Upper lobe of left lung (tissue), 4 donors: Measurements from ENCODE around the gene CFAP119.

Source experiments
- EP300 ChIP-seq, 4 donors: sonication (generic); formaldehyde crosslinking; IDR thresholded peaks; one replicate each; pipeline ENCODE4 v1.5.1; 2017; ENCODE audit warnings: antibody characterized with exemption in 4 of 4, control low read depth in 2 of 4
- TF ChIP-seq, protein P1 (sequence below), 6 experiments: fragments of 450-650 bp in 4 of 6; fragments of 200-600 bp in 2 of 6; sonication (generic) in 2 of 6; IDR thresholded peaks; one replicate each; pipeline ENCODE4 v1.5.1; 2016 to 2019; ENCODE audit warnings: antibody characterized with exemption in 6 of 6

DNA sequence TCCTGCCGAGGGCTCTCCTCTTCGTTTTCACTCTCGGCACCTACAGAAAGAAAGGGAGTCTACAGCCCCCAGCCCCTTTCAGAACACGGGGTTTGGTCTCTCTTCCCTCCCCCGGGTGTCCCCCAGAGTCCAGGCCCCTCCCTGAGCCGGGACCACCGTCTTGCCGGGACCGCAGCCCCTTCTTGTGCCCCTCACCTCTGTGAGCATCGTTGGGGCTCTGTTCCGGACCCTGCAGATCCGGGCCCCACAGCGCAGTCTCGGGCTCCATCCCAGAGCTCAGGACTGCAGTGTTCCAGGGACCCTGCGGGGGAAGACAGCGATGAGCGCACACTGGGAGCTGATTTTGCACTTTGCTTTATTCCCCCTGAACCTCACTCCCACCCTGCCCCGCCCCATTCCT, 22.4 kb upstream of the CFAP119 start:
- TF ChIP-seq, protein P1, sequence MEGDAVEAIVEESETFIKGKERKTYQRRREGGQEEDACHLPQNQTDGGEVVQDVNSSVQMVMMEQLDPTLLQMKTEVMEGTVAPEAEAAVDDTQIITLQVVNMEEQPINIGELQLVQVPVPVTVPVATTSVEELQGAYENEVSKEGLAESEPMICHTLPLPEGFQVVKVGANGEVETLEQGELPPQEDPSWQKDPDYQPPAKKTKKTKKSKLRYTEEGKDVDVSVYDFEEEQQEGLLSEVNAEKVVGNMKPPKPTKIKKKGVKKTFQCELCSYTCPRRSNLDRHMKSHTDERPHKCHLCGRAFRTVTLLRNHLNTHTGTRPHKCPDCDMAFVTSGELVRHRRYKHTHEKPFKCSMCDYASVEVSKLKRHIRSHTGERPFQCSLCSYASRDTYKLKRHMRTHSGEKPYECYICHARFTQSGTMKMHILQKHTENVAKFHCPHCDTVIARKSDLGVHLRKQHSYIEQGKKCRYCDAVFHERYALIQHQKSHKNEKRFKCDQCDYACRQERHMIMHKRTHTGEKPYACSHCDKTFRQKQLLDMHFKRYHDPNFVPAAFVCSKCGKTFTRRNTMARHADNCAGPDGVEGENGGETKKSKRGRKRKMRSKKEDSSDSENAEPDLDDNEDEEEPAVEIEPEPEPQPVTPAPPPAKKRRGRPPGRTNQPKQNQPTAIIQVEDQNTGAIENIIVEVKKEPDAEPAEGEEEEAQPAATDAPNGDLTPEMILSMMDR (IDR thresholded peaks at IDR 0.05) = no peak
- no peak for TF ChIP-seq EP300 (IDR thresholded peaks at IDR 0.05)
